ENCODE measurements around the gene KIAA0930.
"Not testable (repeated sequence)": the region's sequence is repeated elsewhere in the genome, so short reads cannot be mapped to it uniquely, and the experiment has no call there.

The KIAA0930 gene

GRCh38 chr22:45240810-45241631 lies at the start of gene KIAA0930:
KIAA0930 (minus strand) TSS chr22:45240894; CDS start chr22:45240703, 191 bp downstream.
- peak; percentile 67 for DNase-seq

- DNase-seq = no peak
These were observed 46.3 kb upstream of the KIAA0930 start for GRCh38 chr22:45286854-45287551.

- DNase-seq = no peak
These were observed 44.8 kb upstream of the KIAA0930 start for GRCh38 chr22:45285263-45286058.

- DNase-seq = peak; percentile 27
These were observed 44.1 kb upstream of the KIAA0930 start, which contains the start of gene UPK3A for GRCh38 chr22:45284705-45285262. UPK3A (plus strand) TSS chr22:45284949; CDS start chr22:45285014, 65 bp downstream.

GRCh38 chr22:45281010-45281409 lies 40.3 kb upstream of the KIAA0930 start:
- no peak for DNase-seq

GRCh38 chr22:45280587-45280980 lies 39.9 kb upstream of the KIAA0930 start:
- DNase-seq = no peak

DNA sequence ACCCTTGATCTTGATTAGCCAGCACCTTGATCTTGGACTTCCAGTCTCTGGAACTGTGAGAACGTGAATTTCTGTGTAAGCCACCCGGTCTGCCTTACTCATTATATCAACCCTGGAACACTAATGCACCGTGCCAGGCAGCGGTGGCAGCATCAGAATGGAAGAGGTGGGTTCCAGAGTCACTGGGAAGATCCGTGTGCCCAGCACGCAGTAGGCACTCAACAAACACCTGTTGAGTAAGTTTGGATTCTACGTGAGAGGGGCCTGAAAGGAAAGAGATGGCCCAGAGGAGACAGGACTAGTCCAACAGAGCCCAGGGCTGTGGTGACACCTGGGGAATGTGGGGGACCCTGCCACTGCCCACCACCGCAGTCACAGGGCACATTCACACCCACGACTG lies 37.4 kb upstream of the KIAA0930 start:
- no peak for DNase-seq

GRCh38 chr22:45277720-45278119 lies 37.0 kb upstream of the KIAA0930 start:
- not testable (repeated sequence) for DNase-seq

DNA sequence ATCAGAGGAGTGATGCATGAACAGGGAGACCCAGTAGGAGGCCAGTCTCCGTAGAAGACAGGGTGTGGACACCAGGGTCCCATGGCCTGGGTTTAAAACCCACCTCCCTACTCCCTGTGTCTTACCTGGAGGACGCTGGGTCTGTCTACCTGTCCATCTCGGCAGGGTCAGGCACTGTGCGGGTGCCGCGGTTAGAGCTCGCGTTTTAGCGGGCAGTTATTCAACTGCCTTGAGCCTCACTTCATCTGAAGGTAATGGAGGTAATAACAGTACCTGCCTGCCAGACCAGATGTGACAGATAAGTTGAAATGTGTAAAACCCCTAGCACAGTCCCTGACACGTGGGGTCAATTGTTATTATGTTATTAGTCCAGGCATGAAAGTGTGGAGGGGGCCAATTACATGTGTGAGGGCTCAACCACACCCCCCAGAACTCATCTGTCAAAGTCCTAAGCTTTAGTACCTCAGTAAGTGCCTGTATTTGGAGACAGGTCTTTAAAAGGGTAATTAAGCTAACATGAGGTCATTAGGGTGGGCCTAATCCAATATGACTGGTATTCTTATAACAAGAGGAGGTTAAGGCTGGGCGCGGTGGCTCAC lies 35.9 kb upstream of the KIAA0930 start:
- DNase-seq = no peak

- DNase-seq = no peak
These were observed 32.9 kb upstream of the KIAA0930 start for GRCh38 chr22:45273452-45274075.

GRCh38 chr22:45272498-45272897 lies 31.8 kb upstream of the KIAA0930 start:
- no peak for DNase-seq

DNA sequence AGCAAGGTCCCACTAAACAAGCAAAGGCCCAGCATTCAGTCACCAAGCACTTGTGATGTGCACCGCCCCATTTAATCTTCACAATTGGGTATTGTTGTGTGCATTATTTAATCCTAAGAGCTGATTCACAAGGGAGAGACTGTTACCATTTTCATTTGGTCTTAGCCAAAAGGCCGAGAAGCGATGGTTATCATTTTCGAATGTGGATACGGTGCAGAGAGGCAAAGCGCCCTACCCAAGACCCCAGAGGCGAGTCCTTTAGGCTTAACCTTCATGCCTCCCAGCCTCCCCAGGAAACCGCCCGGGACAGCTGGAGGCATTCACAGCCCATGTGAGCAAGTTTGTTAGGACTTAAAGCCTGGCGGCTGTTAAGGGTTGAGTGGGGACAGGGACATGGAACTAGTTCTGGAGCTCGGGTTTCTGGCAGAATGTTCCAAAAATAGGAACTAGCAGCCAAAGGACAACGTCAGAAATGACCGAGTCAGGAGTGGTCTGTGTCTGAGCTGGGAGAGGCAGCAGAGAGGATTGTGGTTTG lies 31.0 kb upstream of the KIAA0930 start:
- no peak for DNase-seq

DNA sequence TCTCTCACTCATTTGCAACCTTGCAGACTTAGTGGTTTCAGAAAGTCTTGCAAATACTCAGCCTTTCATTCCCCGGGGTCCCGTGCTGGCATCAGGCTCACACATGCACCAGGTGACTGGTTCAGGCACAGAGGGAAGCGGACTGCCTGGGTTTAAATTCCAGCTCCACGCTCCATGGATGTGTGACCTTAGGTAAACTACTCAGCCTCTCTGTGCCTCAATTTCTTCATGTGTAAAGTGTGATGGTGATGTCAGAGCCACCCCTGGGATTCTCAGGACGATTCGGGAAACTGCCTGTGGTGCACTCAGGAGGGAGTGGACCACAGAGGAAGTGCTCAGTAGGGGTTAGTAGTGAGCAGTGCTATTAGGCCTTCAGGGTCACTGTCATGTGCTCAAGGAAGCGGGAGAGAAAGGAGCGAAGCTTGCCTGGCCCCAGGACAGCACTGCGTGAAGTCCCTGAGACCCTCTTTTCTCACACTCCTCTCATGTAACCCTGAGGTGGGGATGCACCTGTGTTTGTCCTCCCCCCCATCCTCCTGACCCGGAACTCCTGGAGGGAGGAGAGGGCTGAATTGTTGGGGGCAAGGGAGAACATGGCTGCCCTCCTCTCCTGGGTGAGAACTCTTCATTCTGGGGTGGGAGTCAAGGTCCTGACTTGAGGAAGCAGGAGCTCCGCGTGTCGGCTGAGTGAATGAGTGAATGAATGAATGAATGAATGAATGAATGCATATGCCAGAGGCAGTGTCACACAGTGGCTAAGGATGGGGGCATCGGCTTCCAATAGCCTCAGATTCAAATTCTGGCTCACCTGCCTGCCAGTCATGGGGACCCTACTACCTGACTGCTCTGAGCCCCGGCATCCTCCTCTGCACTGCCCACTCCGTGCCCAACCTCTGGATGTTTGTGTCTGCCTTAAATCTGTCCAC lies 29.7 kb upstream of the KIAA0930 start:
- no peak for DNase-seq

DNA sequence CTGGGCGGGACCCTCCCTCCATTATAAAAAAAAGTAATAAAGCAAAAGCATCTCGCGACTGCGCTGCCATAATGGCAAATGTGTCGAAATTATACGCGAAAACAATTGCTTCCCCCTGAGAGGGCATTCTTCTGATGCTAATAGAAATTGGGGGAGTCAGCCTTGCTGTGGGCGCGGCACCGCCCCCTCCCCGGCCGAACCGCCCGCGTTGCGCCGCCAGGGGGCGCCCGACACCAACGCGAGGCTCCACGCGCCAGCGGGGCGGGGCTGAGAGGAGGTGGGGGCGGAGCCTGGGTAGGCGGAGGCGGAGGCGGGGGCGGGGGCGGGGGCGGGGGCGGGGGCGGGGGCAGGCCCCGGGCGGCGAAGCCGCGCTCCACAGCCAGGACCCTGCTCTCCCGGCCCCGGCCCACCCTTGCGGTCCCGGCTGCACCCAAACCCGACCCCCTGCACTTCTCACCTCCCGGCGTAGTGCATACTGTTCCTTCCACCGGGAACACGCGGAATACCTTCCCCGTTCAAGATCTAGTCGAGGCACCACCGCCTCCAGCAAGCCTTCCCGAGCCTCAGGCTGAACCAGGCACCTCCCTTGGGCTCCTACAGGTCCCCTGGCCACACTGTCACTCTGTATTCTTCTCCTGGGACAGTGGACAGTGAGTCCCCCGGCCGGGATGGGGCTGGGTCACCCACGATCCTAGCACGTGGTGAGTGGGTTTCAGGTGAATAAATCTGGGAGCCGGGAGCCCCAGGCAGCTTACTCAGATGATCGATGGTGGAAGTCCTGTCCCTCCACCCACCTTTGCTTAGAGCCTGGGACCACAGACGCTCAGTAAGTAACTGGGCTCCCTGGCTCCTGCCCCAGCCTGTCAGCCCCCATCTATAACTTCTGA lies 28.5 kb upstream of the KIAA0930 start:
- peak; percentile 83 for DNase-seq

DNA sequence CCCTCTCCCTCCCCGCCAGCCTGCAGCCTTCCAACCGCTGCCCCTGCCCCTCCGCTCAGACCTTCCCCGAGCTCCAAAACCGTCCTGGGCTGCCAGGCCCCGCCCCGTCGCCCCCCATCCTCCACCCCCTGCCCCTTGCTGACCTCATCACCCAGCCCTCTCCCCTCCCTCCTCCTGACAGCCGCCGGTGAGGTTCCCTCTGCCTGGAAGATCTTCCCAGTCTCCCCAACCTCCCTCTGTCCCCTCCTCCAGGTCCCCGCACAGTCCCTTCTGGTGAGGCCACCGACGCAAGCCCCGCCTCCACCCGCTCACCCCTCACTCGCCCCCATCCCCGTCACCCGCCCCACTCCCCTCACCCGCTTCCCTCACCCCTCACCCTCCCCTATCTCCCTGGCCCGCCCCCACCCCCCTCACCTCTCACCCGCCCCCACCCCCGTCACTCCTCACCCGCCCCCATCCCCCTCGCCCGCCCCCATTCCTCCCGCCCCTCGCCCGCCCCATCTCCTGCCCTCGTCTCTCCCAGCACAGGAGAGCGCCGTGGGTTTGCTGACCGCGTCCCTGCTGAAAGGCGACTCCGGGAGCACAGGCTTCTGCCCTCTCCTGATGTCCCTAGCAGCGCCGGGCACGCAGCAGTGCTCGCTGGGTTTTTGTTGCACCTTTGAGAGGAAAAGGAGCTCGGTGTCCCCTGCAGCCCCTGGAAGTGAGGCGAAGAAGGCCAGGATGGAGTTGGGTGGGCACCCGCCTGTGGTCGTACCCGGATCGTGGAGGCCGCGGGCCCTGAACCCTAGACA lies 27.7 kb upstream of the KIAA0930 start:
- no peak for DNase-seq

- DNase-seq = no peak
These were observed 24.8 kb upstream of the KIAA0930 start for GRCh38 chr22:45265535-45265934.

DNA sequence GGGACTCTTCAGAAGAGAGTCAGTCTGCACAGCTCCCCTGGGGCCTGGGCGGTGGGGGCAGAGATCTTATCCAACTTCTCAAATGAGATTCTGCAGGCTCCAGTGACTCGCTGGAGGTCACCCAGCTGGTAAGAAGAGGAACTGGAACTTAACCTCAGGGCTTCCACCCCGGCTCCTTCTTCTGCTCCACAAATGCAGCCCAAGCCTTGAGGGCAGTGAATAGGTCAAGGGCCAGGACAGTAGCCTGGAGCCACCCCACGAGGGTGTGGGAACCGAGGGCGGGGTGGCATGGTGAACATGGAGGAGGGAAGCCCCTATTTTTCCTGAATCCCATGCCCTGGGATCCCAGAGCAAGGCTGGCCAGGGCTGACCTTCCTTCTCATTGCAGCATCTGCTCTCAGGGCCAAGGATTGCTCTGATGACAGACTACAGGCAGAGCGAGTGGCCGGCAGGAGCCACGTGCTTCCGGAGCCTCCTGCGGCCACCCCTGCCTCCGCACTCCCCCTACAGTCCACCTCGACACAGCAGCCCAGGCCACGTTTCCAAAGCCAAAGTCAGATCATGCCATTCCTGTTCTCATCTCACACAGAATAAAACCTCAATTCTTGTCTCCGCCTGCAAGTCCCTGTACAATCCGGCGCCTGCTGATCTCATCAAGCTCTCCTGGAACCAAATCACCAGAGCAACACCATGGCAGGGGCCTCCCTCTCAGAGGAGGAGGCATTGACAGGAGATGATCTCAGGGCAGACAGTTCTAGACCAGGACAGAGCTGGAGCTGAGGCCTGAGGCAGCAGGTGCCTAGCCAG lies 23.0 kb upstream of the KIAA0930 start:
- no peak for DNase-seq
